Neural cell (in vitro differentiated cells): ENCODE data around the gene DKC1. TPM values are rescaled to one million over a fixed set of nuclear protein-coding genes. Genes with fewer than 3 reads are reported as not detected.
"Not testable (repeated sequence)": the region's sequence is repeated elsewhere in the genome, so short reads cannot be mapped to it uniquely, and the experiment has no call there.

Experiments used
- H2AFZ ChIP-seq: fragments of 200-600, 300-800 bp; sonication (generic), shearing (Covaris generic); 2 replicates; pipeline ENCODE4 v1.6.0; 2014; ENCODE audit warnings: low read depth, mild to moderate bottlenecking, antibody characterized with exemption, low read length, moderate library complexity
- H3F3A ChIP-seq: fragments of 200-600 bp; shearing (Covaris generic); 2 replicates; pipeline ENCODE4 v1.6.1; 2016; ENCODE audit warnings: mild to moderate bottlenecking, moderate library complexity, mixed read lengths, antibody characterized with exemption, low read length; ENCODE audit not compliant: insufficient read depth, poor library complexity, severe bottlenecking
- H3K27ac ChIP-seq: fragments of 200-600, 300-800 bp; sonication (generic), shearing (Covaris generic); 2 replicates; pipeline ENCODE4 v1.5.1; 2014; ENCODE audit warnings: mild to moderate bottlenecking, low read length, moderate library complexity
- H3K27me3 ChIP-seq: fragments of 300-800, 200-600 bp; sonication (generic), shearing (Covaris generic); 2 replicates; pipeline ENCODE4 v1.6.0; 2014; ENCODE audit warnings: mild to moderate bottlenecking, low read depth, low read length, moderate library complexity; ENCODE audit not compliant: insufficient read depth
- H3K36me3 ChIP-seq: fragments of 300-800, 200-600 bp; sonication (generic), shearing (Covaris generic); 2 replicates; pipeline ENCODE4 v1.5.1; 2014; ENCODE audit warnings: mild to moderate bottlenecking, antibody characterized with exemption, low read length, moderate library complexity; ENCODE audit not compliant: insufficient read depth
- H3K4me2 ChIP-seq: fragments of 300-800, 200-600 bp; sonication (generic), shearing (Covaris generic); 2 replicates; pipeline ENCODE4 v1.6.0; 2014; ENCODE audit warnings: mild to moderate bottlenecking, low read length
- H3K4me3 ChIP-seq: fragments of 300-800, 200-600 bp; sonication (generic), shearing (Covaris generic); 2 replicates; pipeline ENCODE4 v1.5.1; 2014; ENCODE audit warnings: mild to moderate bottlenecking, low read length, moderate library complexity
- H3K79me2 ChIP-seq: fragments of 200-600 bp; shearing (Covaris generic); replicated peaks from 2 replicates; pipeline ENCODE4 v1.6.0; 2014; ENCODE audit warnings: mild to moderate bottlenecking, low read length, moderate library complexity; ENCODE audit not compliant: insufficient read depth
- H3K9ac ChIP-seq: fragments of 300-800, 200-600 bp; sonication (generic), shearing (Covaris generic); 2 replicates; pipeline ENCODE4 v1.6.1; 2016; ENCODE audit warnings: mild to moderate bottlenecking, low read length, mixed read lengths
- H3K9me2 ChIP-seq: fragments of 200-600 bp; shearing (Covaris generic); 2 replicates; pipeline ENCODE4 v1.6.1; 2016; ENCODE audit warnings: mild to moderate bottlenecking, low read length, mixed read lengths; ENCODE audit not compliant: insufficient read depth
- H3K9me3 ChIP-seq: fragments of 200-600, 300-800 bp; sonication (generic), shearing (Covaris generic); 2 replicates; pipeline ENCODE4 v1.6.1; 2016; ENCODE audit warnings: mild to moderate bottlenecking, mixed run types, low read length, moderate library complexity, mixed read lengths
- H4K20me1 ChIP-seq: fragments of 200-600 bp; shearing (Covaris generic); 2 replicates; pipeline ENCODE4 v1.6.1; 2016; ENCODE audit warnings: mild to moderate bottlenecking, mixed run types; ENCODE audit not compliant: insufficient read depth
- EP300 ChIP-seq: fragments of 450-650 bp; conservative IDR thresholded peaks from 2 replicates; pipeline ENCODE4 v1.6.1; 2014; ENCODE audit warnings: antibody characterized with exemption, mild to moderate bottlenecking, moderate library complexity; ENCODE audit not compliant: poor library complexity, severe bottlenecking
- EZH2 ChIP-seq: fragments of 200-600, 300-800 bp; shearing (Covaris generic), sonication (generic); IDR thresholded peaks from 2 replicates; pipeline ENCODE4 v1.6.1; 2014; ENCODE audit warnings: antibody characterized with exemption, low read length, borderline replicate concordance, mild to moderate bottlenecking; ENCODE audit not compliant: insufficient read depth, poor library complexity, severe bottlenecking
- MXI1 ChIP-seq: fragments of 450-650 bp; conservative IDR thresholded peaks from 2 replicates; pipeline ENCODE4 v1.6.1; 2014; ENCODE audit warnings: antibody characterized with exemption, mild to moderate bottlenecking; ENCODE audit not compliant: poor library complexity, severe bottlenecking
- POLR2AphosphoS5 ChIP-seq: IDR thresholded peaks from 2 replicates; pipeline ENCODE4 v1.6.1; 2012
- RAD21 ChIP-seq: fragments of 450-650 bp; conservative IDR thresholded peaks from 2 replicates; pipeline ENCODE4 v1.6.1; 2014; ENCODE audit warnings: antibody characterized with exemption, mild to moderate bottlenecking, moderate library complexity
- SMC3 ChIP-seq: fragments of 450-650 bp; conservative IDR thresholded peaks from 2 replicates; pipeline ENCODE4 v1.6.1; 2014; ENCODE audit warnings: antibody characterized with exemption, mild to moderate bottlenecking, moderate library complexity; ENCODE audit not compliant: poor library complexity
- TAF1 ChIP-seq: IDR thresholded peaks from 2 replicates; pipeline ENCODE4 v1.6.1; 2012; ENCODE audit warnings: low read depth
- polyA plus RNA-seq: library from polyadenylated mRNA; depleted of rRNA; stranded (reverse); fragments of >200 nt; gene quantifications from 2 replicates; pipeline ENCODE4 v1.2.3, GENCODE V29; 2014
- TF ChIP-seq, protein P1 (sequence below): IDR thresholded peaks from 2 replicates; pipeline ENCODE4 v1.6.1; 2012; ENCODE audit warnings: borderline replicate concordance
- TF ChIP-seq, protein P2 (sequence below): fragments of 450-650 bp; IDR thresholded peaks from 2 replicates; pipeline ENCODE4 v1.5.1; 2014; ENCODE audit warnings: antibody characterized with exemption, mild to moderate bottlenecking, moderate library complexity; ENCODE audit not compliant: poor library complexity, severe bottlenecking

DKC1 gene
- polyA plus RNA-seq, 1 donor from 2014 or later = 32.1 TPM

DNA sequence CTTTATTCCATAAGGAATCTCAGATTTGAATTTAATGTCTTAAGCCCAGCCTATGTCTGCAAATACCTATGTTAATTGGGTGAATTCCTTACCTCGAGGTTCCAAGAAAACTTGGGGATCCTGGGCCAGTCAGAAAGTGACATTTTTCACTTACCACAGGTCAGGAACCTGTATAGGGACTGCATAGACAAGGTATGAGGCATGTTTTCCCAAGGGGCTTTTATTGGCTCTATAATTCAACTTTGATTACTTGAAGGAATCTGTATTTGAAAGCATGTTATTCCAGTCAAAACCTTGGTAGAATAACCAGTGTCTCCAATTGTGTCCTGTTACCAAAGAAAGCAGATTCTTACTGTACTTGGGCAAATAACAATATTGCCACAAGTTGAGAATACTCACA lies 51.1 kb downstream of the DKC1 start:
- Histone ChIP-seq H3K36me3 (no peaks in the 10 kb centered on the region), H3K9me3 (no peaks in the 10 kb centered on the region), H3K9ac (no peak overlapping the region), H3K27ac (no peak overlapping the region), H2AFZ (no peak overlapping the region), H3K9me2 (no peaks in the 10 kb centered on the region), H3K4me2 (no peak overlapping the region), H3F3A (no peaks in the 10 kb centered on the region), H3K4me3 (no peak overlapping the region), H3K27me3 (no peaks in the 10 kb centered on the region), H3K79me2 (no peaks in the 10 kb centered on the region), H4K20me1 (no peaks in the 10 kb centered on the region)
- TF ChIP-seq, protein P1, sequence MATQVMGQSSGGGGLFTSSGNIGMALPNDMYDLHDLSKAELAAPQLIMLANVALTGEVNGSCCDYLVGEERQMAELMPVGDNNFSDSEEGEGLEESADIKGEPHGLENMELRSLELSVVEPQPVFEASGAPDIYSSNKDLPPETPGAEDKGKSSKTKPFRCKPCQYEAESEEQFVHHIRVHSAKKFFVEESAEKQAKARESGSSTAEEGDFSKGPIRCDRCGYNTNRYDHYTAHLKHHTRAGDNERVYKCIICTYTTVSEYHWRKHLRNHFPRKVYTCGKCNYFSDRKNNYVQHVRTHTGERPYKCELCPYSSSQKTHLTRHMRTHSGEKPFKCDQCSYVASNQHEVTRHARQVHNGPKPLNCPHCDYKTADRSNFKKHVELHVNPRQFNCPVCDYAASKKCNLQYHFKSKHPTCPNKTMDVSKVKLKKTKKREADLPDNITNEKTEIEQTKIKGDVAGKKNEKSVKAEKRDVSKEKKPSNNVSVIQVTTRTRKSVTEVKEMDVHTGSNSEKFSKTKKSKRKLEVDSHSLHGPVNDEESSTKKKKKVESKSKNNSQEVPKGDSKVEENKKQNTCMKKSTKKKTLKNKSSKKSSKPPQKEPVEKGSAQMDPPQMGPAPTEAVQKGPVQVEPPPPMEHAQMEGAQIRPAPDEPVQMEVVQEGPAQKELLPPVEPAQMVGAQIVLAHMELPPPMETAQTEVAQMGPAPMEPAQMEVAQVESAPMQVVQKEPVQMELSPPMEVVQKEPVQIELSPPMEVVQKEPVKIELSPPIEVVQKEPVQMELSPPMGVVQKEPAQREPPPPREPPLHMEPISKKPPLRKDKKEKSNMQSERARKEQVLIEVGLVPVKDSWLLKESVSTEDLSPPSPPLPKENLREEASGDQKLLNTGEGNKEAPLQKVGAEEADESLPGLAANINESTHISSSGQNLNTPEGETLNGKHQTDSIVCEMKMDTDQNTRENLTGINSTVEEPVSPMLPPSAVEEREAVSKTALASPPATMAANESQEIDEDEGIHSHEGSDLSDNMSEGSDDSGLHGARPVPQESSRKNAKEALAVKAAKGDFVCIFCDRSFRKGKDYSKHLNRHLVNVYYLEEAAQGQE = no peak
- no peak for TF ChIP-seq SMC3
- TF ChIP-seq MXI1 = no peak

- TF ChIP-seq, protein P2, sequence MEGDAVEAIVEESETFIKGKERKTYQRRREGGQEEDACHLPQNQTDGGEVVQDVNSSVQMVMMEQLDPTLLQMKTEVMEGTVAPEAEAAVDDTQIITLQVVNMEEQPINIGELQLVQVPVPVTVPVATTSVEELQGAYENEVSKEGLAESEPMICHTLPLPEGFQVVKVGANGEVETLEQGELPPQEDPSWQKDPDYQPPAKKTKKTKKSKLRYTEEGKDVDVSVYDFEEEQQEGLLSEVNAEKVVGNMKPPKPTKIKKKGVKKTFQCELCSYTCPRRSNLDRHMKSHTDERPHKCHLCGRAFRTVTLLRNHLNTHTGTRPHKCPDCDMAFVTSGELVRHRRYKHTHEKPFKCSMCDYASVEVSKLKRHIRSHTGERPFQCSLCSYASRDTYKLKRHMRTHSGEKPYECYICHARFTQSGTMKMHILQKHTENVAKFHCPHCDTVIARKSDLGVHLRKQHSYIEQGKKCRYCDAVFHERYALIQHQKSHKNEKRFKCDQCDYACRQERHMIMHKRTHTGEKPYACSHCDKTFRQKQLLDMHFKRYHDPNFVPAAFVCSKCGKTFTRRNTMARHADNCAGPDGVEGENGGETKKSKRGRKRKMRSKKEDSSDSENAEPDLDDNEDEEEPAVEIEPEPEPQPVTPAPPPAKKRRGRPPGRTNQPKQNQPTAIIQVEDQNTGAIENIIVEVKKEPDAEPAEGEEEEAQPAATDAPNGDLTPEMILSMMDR = no peak
- TF ChIP-seq TAF1 (no peak), POLR2AphosphoS5 (no peak), EZH2 (no peak), RAD21 (no peak), SMC3 (no peak), EP300 (no peak), MXI1 (no peak)
- TF ChIP-seq, protein P1 = no peak
- Histone ChIP-seq H3F3A (no peaks in the 10 kb centered on the region), H3K9me3 (no peaks in the 10 kb centered on the region), H2AFZ (no peak overlapping the region), H3K4me3 (no peak overlapping the region), H3K79me2 (no peaks in the 10 kb centered on the region), H3K36me3 (no peaks in the 10 kb centered on the region), H4K20me1 (no peaks in the 10 kb centered on the region), H3K4me2 (no peak overlapping the region), H3K9me2 (no peaks in the 10 kb centered on the region), H3K27ac (no peak overlapping the region), H3K27me3 (no peaks in the 10 kb centered on the region), H3K9ac (no peak overlapping the region)
These were observed 52.7 kb downstream of the DKC1 start for GRCh38 chrX:154815274-154815818.

DNA sequence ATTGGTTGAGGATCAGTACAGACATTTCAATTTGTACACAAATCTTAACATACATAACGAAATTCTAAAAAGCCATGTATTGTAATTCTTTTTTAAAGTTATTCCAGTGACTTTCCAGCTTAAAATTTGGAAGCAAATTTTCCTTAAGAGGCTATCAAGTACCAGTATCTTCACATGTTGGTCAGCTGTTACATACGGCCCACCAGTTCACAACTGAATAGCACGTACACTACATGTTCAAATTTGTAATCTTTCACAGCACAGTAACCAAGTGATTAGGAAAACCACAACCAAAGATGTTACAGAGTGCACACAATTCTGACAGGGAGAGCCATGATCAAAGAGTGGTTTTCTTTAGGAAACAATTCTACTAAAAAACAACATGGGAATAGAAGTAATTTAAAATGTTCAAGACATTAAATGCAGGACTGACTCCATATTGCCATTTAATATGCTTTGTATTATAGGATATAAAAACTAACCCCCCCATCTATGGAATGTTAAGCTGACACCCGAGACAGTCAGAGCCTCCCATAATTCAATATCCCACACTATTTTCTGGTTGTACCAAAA lies 53.7 kb downstream of the DKC1 start:
- not testable (repeated sequence) for H4K20me1 ChIP-seq, H3K79me2 ChIP-seq, H3K4me2 ChIP-seq, H3K9me3 ChIP-seq, H3K9ac ChIP-seq, H3F3A ChIP-seq, H3K27me3 ChIP-seq, H3K36me3 ChIP-seq, H2AFZ ChIP-seq, H3K9me2 ChIP-seq, H3K4me3 ChIP-seq, H3K27ac ChIP-seq

- not testable (repeated sequence) for H3K27ac ChIP-seq, H2AFZ ChIP-seq, H3K36me3 ChIP-seq, H3K9ac ChIP-seq, H3K9me3 ChIP-seq, H3K27me3 ChIP-seq, H3K4me2 ChIP-seq, H3K79me2 ChIP-seq, H4K20me1 ChIP-seq, H3F3A ChIP-seq, H3K9me2 ChIP-seq, H3K4me3 ChIP-seq
These were observed 54.5 kb downstream of the DKC1 start for GRCh38 chrX:154817048-154817618.
